Colonic mucosa (tissue), 4 donors: ENCODE data around the gene STK32A. TPM values are rescaled to one million over a fixed set of nuclear protein-coding genes. Genes with fewer than 3 reads are reported as not detected.

Experiments used
- DNase-seq: peaks from one replicate; pipeline ENCODE4 v3.0.0-alpha.2; 2020
- H3K27ac ChIP-seq: fragments of 200-600 bp; one replicate; pipeline ENCODE4 v1.8.0; 2021
- H3K27me3 ChIP-seq: fragments of 200-600 bp; one replicate; pipeline ENCODE4 v1.8.0; 2021
- H3K36me3 ChIP-seq: fragments of 200-600 bp; one replicate; pipeline ENCODE4 v1.8.0; 2021
- H3K4me1 ChIP-seq: fragments of 200-600 bp; one replicate; pipeline ENCODE4 v1.8.0; 2021; ENCODE audit warnings: mild to moderate bottlenecking
- H3K4me3 ChIP-seq: fragments of 200-600 bp; one replicate; pipeline ENCODE4 v1.8.0; 2021
- H3K9ac ChIP-seq, 2 donors: one replicate each; pipeline ENCODE4 v1.7.0; 2013; ENCODE audit warnings: control low read depth in 2 of 2, low read depth in 2 of 2, low read length in 2 of 2
- H3K9me3 ChIP-seq: fragments of 200-600 bp; one replicate; pipeline ENCODE4 v1.8.0; 2021
- intact Hi-C: fragments of 100-400 bp; cut with DNase I; formaldehyde crosslinking; loops from one replicate; pipeline ENCODE4 v1.14.1; 2022
- total RNA-seq, 2 donors: library from RNA; stranded (reverse); fragmentation: NEBNext Ultra II Directional in 1 of 2; extraction: Animal tissue kit (Norgen Biotek cat#: 25700) in 1 of 2; gene quantifications; one replicate each; pipeline ENCODE4 v1.2.1, GENCODE V29; 2021
- TF ChIP-seq, protein P1 (sequence below): fragments of 200-600 bp; IDR thresholded peaks from one replicate; pipeline ENCODE4 v1.8.0; 2022; ENCODE audit warnings: antibody characterized with exemption, mild to moderate bottlenecking
- donor health status: healthy.
- donor health status: DM: no; HTN: no; CAD: no.
- donor health status: DM: no; HTN: no; CAD: no.

The STK32A gene
- total RNA-seq, 2 donors from 2014 or later: 0.10 to 0.77 TPM

GRCh38 chr5:147193123-147193522 lies 41.7 kb upstream of the STK32A start:
- no peak overlapping the region for H3K9ac ChIP-seq
- no peaks in the 10 kb centered on the region for H3K27me3 ChIP-seq
- TF ChIP-seq, protein P1, sequence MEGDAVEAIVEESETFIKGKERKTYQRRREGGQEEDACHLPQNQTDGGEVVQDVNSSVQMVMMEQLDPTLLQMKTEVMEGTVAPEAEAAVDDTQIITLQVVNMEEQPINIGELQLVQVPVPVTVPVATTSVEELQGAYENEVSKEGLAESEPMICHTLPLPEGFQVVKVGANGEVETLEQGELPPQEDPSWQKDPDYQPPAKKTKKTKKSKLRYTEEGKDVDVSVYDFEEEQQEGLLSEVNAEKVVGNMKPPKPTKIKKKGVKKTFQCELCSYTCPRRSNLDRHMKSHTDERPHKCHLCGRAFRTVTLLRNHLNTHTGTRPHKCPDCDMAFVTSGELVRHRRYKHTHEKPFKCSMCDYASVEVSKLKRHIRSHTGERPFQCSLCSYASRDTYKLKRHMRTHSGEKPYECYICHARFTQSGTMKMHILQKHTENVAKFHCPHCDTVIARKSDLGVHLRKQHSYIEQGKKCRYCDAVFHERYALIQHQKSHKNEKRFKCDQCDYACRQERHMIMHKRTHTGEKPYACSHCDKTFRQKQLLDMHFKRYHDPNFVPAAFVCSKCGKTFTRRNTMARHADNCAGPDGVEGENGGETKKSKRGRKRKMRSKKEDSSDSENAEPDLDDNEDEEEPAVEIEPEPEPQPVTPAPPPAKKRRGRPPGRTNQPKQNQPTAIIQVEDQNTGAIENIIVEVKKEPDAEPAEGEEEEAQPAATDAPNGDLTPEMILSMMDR: no peak
- no peak overlapping the region for H3K4me3 ChIP-seq
- no peaks in the 10 kb centered on the region for H3K4me1 ChIP-seq
- H3K9me3 ChIP-seq: no peaks in the 10 kb centered on the region
- no peaks in the 10 kb centered on the region for H3K36me3 ChIP-seq
- no peak overlapping the region for H3K27ac ChIP-seq
- intact Hi-C loops: no loop called here
- DNase-seq: no peak

GRCh38 chr5:147200004-147200403 lies 34.8 kb upstream of the STK32A start:
- TF ChIP-seq, protein P1: no peak
- H3K27ac ChIP-seq: no peak overlapping the region
- H3K4me1 ChIP-seq: no peaks in the 10 kb centered on the region
- no peaks in the 10 kb centered on the region for H3K36me3 ChIP-seq
- intact Hi-C loops: no loop called here
- no peaks in the 10 kb centered on the region for H3K27me3 ChIP-seq
- no peak for DNase-seq
- no peaks in the 10 kb centered on the region for H3K9me3 ChIP-seq
- H3K9ac ChIP-seq: no peak overlapping the region
- no peak overlapping the region for H3K4me3 ChIP-seq

DNA sequence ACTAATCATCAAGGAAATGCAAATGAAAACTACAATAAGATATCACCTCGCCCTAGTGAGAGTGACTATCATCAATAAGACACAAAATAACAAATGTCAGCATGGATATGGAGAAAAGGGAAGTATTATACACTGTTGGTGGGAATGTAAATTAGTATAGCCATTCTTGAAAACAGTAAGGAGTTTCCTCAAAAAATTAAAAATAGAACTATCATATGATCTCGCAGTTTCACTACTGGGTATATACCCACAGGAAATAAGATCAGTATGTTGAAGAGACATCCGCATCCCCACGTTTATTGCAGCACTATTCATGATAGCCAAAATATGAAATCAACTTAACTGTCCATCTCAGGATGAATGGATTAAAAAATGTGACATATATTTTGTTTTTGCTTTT lies 31.6 kb upstream of the STK32A start:
- DNase-seq: no peak
- H3K9me3 ChIP-seq: no peaks in the 10 kb centered on the region
- no peak overlapping the region for H3K9ac ChIP-seq
- intact Hi-C loops: no loop called here
- TF ChIP-seq, protein P1: no peak
- no peaks in the 10 kb centered on the region for H3K4me1 ChIP-seq
- no peaks in the 10 kb centered on the region for H3K36me3 ChIP-seq
- H3K27ac ChIP-seq: no peak overlapping the region
- H3K4me3 ChIP-seq: no peak overlapping the region
- H3K27me3 ChIP-seq: no peaks in the 10 kb centered on the region

GRCh38 chr5:147204576-147204975 lies 30.2 kb upstream of the STK32A start:
- H3K9me3 ChIP-seq: no peaks in the 10 kb centered on the region
- H3K36me3 ChIP-seq: no peaks in the 10 kb centered on the region
- H3K9ac ChIP-seq: no peak overlapping the region
- H3K4me3 ChIP-seq: no peak overlapping the region
- DNase-seq: no peak
- no peaks in the 10 kb centered on the region for H3K4me1 ChIP-seq
- intact Hi-C loops: no loop called here
- TF ChIP-seq, protein P1: no peak
- H3K27me3 ChIP-seq: no peaks in the 10 kb centered on the region
- no peak overlapping the region for H3K27ac ChIP-seq

- H3K4me3 ChIP-seq: no peak overlapping the region
- no peaks in the 10 kb centered on the region for H3K36me3 ChIP-seq
- no peaks in the 10 kb centered on the region for H3K9me3 ChIP-seq
- no peak overlapping the region for H3K9ac ChIP-seq
- H3K27ac ChIP-seq: no peak overlapping the region
- H3K27me3 ChIP-seq: no peaks in the 10 kb centered on the region
- intact Hi-C loops: no loop called here
- no peaks in the 10 kb centered on the region for H3K4me1 ChIP-seq
- TF ChIP-seq, protein P1: no peak
- DNase-seq: no peak
These were observed 26.7 kb upstream of the STK32A start for GRCh38 chr5:147208134-147208533.
